GM21360 (cell line): ENCODE measurements around the gene EVL.

ENCODE experiments used
- ATAC-seq: cut with Tn5 transposase; IDR thresholded peaks from one replicate; pipeline ENCODE4 v1.9.1; 2021; ENCODE audit warnings: mild to moderate bottlenecking, moderate library complexity; ENCODE audit not compliant: unreplicated experiment

Gene EVL

DNA sequence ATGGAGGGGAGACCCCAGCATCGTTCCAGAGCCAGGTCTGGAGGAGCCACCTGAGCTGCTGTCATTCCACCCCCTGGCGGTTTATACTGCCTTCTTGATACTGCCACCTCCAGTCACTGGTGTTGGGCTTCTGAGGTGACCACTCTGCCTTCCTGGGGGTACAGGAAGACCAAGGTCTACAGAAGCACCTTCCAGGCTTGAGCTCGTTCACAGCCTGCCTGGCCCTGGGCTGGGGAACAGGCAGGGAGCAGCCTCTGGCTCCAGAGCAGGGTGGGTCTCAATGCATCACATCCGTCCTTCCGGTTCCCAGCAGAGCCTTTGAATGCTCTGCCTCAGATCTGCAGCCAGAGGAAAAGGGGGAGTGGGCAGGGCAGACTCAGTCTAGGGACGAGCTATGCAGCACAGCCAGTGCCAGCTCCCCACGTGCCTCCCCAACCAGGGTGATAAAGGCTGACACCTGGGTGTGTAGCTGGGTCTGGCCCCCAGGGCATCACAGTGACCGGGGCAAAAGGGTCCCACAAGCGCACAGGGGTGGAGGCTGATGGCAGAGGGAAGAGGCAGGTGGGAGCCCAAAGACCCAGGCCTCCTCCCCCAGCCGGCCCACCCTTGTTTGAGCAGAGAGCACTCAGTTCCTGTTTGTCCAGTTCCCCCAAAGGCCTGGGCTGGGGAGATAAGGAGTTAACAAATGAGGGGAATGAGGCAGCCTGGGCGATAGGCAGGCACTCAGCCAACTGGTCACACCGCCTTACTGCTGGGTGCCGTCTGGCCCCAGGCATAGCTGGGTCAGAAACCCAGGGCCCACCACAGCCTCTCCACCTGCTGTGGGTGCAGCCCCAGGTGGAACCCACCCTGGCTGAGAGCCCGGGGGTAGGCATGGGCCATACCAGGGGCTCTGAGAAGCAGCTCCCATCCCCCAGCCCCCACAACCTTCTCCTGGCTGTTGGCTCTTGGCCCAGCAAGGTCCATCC, 77.1 kb downstream of the EVL start:
- ATAC-seq, result no peak

DNA sequence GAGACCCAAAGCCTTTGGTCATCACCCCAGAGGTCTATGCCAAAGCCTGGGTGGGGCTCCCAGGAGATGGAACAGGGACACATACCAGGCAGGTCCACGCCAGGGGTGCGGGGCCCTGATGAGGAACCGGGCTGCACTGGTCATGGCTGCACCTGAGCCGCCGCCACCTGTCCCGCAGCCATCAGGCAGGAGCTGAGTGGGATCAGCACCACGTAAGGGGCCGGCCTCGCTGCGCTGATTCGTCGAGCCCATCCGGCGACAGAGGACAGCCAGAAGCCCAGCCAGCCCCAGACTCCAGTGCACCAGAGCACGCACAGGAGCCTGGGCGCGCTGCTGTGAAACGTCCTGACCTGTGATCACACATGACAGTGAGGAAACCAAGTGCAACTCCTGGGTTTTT, 78.3 kb downstream of the EVL start:
- no peak for ATAC-seq

DNA sequence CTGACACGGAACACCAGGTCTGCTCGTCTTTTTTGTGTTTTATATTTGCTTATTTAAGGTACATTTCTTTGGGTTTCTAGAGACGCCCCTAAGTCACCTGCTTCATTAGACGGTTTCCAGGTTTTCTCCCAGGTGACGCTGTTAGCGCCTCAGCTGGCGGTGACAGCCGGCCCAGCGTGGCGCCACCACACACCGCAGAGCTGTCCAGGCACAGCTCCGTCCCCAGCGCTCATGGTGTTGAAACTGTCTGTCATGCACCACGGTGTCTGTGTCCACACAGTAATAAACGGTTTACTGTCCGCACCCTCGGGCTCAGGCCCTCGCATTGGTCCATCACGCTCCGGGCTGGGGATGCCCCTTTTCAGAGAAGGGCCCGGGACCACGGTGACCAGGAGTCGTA, 78.7 kb downstream of the EVL start:
- no peak for ATAC-seq

DNA sequence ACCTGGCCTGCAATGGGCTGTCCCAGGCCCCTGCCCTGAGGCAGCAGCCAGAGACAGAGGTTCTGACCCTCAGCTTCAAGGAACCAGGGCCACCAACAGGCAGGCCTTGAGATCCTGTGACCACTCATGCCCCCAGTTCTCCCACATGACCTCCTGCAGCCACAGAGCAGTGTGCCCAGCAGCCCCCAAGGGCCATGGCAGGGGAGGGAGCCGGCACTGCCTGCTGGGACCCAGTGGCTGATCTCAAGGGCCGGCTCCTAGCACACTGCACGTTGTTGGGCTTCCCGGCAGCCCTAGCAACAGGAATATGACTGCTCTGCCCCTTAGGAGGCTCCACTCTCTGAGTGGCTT, 79.4 kb downstream of the EVL start:
- no peak for ATAC-seq

DNA sequence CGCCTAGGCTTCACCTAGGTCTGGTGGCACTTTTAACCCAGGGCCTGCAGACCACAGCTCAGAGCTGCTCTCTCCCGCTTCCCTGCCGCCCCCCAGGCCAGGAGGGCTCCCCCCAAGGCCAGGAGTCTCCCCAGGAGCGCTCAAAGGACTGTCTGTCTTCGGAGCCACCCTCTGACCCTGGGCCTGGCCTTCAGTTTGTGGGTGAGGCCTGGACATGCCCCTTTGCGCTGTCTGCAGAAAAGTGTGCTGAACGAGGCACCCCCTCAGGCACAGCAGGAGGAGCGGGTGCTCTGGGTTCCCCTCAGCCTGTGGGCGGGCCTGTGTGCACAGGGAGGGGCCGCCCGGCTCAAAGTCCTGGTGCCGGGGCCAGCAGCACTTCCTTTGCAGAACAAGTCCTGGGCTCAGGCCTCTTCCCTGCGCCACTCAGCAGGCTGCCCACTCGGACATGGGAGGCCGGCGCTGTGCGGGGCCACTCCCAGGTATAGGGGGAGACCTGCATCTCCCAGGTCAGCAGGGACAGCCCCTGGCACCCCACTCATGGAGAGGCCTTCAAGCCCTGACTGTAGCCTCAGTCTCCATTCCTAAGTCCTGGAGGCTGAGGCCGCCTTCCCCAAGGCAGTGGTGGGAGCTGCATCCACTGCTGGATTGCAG, 79.9 kb downstream of the EVL start:
- ATAC-seq, result no peak

DNA sequence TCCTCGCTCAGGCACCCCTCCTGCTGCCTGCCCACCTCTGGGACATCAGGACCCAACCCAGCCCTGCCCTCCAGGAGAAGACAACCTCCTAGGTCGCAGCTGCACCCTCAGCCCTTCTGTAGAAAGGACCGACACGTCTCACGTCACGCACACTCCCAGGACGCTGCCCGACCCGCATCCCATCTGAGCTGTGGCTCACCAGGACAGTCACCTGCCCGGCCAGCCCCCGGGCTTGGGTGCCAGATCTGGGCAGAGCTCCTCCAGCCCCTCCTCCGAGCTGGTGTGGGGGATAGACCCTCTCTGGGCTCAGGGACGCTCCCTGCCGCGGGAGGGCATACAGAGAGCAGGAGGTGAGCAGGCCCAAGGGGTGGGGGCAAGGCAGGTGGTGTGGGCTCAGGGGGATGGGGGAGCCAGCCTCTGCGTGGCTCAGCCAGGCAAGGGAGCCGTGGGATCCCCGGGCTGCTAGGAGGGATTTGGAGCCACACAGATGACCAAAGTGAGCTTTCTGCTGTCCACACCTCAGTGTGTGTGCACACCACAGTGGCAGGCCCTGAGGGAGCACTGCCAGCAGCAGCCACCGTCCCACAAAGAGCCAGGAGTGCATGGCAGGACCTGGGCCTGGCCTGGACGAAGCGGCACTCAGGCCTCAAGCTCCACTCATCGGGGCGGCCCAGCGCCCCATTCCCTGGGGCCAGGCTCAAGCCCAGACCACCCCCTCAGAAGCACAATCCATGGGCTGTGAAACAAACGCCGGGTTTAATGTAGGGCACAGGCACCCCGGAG, 80.7 kb downstream of the EVL start:
- ATAC-seq, result no peak

DNA sequence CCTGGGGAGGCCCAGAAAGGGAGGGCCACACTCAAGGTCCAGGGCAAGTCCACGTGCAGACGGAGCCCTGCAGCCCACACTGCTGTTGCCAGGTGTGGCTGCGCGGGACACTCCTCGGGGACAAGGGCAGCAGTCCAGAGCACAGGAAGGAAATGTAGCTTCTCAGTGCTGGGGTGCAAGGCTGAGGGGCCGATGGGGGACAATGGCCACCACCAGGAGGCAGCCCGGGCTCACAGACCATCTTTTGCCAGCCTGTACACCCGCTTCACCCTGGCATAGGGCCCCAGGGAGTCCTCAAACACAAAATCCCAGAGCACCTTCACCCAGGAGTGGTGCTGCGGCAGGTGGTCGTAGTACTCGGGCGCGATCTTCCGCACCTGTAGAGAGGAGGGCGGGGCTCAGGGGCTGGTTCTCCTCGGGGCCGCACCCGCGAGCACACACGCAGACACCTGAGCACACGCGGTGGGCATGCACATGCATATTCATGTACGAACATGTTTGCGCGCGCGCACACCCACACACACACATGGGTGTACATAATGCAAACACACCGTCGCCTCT, 81.4 kb downstream of the EVL start:
- no peak for ATAC-seq

DNA sequence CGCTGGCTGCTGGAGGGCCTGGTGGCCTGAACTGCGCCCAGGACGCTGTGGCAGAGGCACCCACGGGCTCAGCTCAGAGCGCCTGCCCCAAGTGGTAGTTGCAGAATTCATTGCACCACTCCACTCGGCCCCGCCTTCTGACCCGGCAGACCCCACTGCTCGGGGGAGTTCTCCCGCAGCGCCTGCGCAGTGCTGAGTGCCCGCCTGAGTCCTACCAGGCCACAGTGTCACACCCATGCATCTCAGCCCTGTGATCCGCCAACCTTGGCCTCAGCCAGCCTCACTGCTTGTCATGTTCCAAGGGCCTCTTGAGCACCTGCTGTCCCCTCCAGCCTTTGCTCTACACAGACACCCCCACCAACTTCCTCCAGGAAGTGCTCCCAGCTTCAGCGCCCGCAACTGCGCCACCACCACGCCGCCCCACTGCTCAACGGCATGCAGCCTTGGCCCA, 82.0 kb downstream of the EVL start:
- no peak for ATAC-seq

DNA sequence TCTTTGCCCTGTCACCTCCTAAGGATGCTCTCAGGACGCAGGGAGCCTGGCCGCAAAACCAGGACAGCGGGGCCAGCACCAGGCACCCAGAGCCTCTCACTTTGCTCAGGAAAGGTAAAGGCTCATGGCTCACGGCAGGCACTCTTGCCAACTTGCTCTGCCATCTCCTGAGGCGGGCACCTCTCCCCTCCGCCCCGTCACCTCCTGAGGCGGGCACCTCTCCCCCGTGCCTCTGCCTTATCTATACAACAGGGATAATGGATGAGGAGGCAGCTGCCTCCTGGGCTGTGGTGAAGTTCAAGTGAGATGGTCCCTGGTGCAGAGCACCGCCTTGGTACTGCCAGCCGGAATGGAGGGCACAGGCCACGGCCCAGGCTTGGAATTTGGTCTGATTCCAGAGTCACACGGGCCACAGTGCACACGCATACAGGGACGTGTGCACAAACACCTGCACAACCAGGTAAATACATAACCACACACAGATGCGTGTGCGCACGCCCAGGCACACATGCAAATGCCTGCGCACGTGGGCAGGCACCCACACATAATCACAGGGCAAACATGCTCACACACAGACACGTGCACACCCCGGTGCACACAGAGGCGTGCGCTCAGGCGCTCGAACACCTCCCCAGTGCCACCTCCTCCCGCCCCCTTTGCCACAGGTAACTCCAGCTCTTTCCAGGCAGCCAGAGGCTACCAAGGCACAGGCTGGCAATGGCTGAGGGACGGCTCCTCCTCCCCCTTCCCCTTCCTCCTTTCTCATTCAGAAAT, 82.7 kb downstream of the EVL start:
- ATAC-seq, result no peak

DNA sequence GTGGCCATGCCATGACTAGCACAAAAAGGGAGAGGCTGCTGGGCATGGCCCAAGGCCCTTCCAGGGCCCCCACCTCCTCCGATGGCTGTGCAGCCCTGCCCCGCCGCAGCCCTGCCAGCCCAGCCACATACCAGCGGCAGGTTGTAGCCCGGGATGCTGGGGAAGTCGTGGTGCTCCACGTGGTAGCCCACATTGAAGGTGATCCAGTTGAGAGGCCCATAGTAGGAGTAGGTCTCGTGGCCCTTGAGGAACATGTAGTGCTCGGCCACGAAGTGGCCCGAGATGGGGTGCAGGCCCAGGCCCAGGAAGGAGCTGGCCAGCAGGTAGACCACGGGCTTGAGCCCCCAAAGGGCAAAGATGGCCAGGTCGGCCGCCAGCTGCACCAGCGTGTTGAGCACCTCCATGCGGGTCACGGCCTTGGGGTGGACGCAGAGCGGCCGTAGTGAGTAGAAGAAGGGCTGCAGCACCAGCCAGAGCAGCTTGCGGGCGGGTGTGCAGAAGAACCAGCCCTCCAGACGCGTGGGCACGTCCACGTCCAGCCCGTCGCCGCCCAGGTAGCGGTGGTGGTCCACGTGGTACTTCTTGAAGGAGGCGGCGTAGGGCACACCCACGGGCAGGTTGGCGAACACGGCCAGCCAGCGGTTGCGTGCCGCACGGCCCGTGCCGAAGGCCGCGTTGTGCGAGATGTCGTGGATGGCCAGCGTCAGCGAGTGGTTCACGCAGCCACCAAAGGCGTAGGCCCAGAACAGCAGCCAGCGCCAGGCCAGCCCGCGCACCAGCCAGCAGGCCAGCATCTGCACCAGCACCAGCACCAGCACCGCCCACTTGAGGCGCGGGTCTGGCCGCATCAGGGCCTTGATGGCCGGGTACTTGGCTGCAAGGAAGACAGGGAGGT, 83.9 kb downstream of the EVL start:
- no peak for ATAC-seq

DNA sequence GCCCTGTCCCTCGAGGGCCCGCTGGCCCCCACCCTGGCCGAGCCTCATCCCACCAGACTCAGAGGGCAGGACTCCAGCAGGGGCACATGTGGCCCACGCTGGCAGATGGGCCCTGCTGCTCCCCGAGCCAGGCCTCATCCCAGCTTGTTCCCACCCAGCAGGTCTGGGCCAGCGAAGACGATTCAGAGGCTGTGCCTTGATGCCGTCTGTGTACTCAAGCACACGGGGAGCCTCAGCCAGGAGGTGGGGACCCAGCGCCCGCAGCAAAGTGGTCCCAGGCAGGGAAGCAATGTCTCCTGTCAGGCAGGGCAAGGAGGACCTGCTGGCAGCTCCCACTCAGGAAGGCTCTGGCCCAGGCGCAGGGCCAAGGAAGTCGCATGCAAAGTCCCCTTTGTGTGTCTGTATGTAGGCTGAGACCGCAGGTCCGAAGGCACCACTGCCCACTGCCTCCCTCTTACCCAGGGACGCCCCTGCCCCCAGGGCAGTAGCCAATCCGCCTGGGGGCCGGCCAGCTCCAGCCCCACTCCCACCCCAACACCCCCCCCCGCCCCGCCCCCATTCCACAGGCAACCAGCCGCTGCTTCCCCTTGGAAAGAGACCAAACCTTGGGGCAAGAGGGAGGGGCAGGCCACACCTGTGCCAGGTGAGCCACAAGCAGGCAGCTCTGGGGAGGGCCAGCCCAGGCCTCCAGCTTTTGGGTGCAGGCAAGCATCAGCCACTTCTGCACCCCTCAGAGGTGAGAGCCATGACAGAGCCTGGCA, 84.8 kb downstream of the EVL start:
- ATAC-seq, result no peak

DNA sequence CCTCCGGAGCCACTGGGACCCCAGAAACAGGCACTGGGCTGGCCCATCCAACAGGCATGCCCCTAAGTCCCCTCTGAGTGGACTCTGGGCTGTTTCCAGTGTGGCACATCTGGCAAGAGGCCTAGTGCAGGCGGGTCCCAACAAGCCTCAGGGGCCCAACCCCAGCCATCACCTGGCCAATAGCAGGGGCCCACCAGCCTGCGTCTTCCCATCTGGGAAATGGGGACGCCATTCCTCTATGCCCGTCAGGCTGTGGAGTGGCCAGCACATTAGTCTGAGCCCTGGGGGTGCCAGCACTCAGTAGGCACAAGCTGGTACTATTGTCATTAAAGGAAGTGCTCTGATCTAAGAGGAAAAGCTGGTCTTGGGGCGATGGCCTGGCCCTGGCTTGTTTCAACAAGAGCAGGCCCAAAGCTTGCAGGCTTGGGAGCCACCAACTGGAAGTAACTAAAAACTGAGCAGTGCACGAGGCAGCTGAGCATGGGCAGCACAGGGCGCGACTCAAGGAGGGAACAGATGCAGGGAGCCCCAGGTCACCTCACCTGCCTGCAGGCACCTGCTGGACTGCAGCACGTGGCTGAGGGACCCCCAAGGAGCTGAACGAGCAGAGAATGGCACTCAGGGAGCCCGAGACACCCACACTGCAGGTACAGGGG, 85.8 kb downstream of the EVL start:
- no peak for ATAC-seq

DNA sequence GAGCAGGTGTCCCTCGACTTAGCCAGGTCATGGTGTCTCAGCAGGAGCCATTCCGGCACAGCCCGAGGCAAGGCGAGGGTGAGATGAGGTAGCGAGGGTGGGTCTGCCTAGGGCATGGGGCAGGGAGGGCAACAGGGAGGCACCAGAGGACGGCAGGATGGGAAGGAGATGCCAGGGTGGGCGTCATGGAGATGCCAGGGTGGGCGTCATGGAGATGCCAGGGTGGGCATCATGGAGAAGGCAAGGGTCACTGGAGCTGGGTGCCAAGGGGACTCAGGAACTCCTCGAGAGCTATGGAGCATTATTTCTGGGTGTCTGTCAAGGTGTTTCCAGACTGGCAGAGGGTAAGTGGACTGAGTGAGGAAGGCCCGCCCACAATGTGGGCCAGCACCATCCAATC, 86.9 kb downstream of the EVL start:
- ATAC-seq, result no peak

DNA sequence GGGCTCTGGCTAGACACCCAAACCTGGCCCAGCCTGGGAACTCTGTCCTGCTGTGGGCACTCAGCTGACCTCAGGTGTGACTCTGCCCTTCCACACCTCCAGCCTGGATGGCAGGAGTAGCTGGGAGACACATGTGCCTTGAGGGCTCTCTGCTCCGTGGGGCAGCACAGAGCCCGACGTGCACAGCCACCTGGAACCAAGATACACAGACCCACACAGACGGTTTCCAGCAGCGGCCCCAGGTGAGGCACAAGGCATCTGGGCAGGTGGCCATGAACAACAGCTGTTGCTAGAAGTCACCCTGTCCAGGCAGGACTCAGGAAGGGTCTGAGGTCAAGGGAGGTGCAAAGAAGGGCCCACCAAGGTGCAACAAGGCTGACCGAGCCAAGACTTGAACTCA, 88.3 kb downstream of the EVL start:
- ATAC-seq, result no peak

DNA sequence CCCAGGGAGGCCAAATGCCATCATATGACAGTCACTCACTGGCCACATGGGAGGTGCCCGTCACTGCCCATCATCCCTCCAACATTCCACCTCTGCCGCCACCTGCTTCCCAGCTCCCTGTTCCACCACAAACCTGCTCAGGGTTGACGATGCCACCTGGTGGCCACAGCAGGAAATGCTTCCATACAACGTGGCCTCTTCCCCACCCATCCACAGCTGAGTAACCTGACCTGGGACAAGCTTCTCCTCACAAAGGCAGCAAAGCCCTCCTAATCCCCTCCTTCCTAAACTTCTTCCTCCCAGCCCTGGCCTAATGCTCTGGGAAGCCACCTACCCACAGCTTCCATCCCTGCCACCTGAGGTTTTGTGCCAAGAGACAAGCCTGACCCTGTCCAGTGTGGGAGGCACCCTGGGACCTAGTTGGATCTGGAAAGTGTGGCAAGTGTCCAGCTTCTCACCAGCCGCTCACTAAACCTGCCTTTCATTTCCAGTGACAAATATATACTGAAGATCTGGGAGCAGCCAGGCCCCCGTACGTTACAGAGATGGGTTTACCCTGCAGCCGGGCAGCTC, 89.9 kb downstream of the EVL start:
- ATAC-seq, result no peak

DNA sequence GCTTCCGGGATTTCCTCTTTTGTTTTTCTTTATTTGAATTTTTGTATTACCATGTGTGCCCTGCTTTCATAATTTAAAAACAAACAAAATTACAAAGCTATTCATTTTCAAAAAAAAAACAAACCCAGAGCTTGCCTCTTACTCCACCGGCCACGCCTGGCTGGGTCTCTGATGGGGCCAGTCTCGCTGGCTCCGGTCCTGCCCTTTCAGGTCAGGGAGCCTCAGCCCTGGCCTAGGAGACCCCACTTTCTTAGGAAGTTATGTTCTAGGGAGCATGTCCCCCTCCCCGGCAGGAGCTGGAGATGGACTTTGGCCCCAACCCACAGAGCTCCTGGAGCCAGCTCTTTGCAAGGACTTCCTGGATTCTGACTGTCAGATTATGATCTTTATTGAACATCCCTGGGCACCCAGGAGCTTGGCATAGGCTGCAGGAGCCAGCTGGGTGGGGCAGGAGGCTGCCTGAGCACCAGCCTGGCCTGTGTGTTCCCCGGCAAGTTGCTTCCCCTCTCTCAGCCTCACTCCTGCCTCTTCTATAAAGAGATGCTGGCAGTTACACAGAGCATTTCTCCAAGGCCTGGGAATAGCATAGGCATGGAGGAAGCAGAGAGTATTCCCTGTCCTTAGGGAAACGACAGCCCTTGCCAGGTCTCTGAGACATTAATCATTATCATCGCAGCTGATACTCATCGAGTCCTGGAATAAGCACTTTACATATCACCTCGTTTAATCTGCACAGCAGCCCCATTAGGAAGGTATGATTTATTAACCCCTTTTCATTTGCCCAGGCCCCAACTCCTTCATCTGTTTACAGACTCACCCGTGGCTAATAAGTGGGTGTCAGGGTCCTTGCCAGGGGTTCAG, 90.8 kb downstream of the EVL start:
- ATAC-seq, result no peak

DNA sequence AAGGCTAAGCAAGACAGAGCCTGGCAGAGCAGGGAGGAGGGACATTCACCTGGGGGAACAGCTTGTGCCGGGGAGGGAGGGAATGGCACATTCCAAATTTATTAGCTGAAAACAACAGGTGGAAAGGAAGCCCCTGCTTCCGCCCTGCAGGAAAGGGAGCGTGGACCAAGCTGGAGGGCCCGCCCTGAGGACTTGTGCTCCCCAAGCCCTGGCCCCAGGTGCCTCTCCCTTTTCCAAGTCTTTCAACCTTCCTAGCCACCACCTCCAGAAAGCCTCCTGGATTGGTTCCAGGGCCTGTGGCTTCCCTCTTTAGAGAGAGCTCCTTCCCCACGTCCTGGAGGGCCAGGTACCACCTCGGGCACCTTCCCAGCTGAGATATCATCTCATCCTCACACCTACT, 91.6 kb downstream of the EVL start:
- ATAC-seq, result no peak
